GM21515 (cell line): ENCODE results near the gene MORC3.
"Not testable (repeated sequence)": the region's sequence is repeated elsewhere in the genome, so short reads cannot be mapped to it uniquely, and the experiment has no call there.

ENCODE experiments used
- ATAC-seq: cut with Tn5 transposase; IDR thresholded peaks from one replicate; pipeline ENCODE4 v1.9.1; 2021; ENCODE audit not compliant: unreplicated experiment

Gene MORC3

GRCh38 chr21:36381841-36382589 is 62.0 kb downstream of the MORC3 start:
- ATAC-seq: no peak

GRCh38 chr21:36382722-36383121 is 62.7 kb downstream of the MORC3 start:
- not testable (repeated sequence) for ATAC-seq

- ATAC-seq: no peak
Measured at GRCh38 chr21:36384885-36385232, 64.9 kb downstream of the MORC3 start.

GRCh38 chr21:36385233-36386030 is 65.4 kb downstream of the MORC3 start, which contains the start of gene CHAF1B:
TSS of gene CHAF1B (plus strand) at chr21:36385392. CDS start at chr21:36386137, 745 bp downstream.
- peak; percentile 83 for ATAC-seq

GRCh38 chr21:36386031-36386642 is 66.1 kb downstream of the MORC3 start:
- no peak for ATAC-seq

- no peak for ATAC-seq
Measured at GRCh38 chr21:36388096-36388495, 68.1 kb downstream of the MORC3 start.

- ATAC-seq: no peak
Measured at GRCh38 chr21:36388835-36389234, 68.8 kb downstream of the MORC3 start.

- ATAC-seq: not testable (repeated sequence)
Measured at GRCh38 chr21:36391649-36392048, 71.7 kb downstream of the MORC3 start.

- no peak for ATAC-seq
Measured at GRCh38 chr21:36395353-36396111, 75.5 kb downstream of the MORC3 start.

- no peak for ATAC-seq
Measured at GRCh38 chr21:36396325-36396724, 76.3 kb downstream of the MORC3 start.

GRCh38 chr21:36396971-36397370 is 77.0 kb downstream of the MORC3 start:
- no peak for ATAC-seq

- no peak for ATAC-seq
Measured at GRCh38 chr21:36397606-36398005, 77.6 kb downstream of the MORC3 start.

- not testable (repeated sequence) for ATAC-seq
Measured at GRCh38 chr21:36399736-36400135, 79.7 kb downstream of the MORC3 start.

- ATAC-seq: no peak
Measured at GRCh38 chr21:36400719-36401118, 80.7 kb downstream of the MORC3 start.

- no peak for ATAC-seq
Measured at GRCh38 chr21:36402339-36402738, 82.3 kb downstream of the MORC3 start.

GRCh38 chr21:36403713-36404112 is 83.7 kb downstream of the MORC3 start:
- no peak for ATAC-seq

- ATAC-seq: no peak
Measured at GRCh38 chr21:36408568-36408967, 88.6 kb downstream of the MORC3 start.

- no peak for ATAC-seq
Measured at GRCh38 chr21:36411301-36411700, 91.3 kb downstream of the MORC3 start.

- ATAC-seq: no peak
Measured at GRCh38 chr21:36412916-36413315, 92.9 kb downstream of the MORC3 start.

GRCh38 chr21:36415375-36415774 is 95.4 kb downstream of the MORC3 start:
- no peak for ATAC-seq

GRCh38 chr21:36419241-36419640 is 99.2 kb downstream of the MORC3 start:
- ATAC-seq: no peak
